ENCODE measurements around the gene PAPPA. TPM values are rescaled to one million over a fixed set of nuclear protein-coding genes. Genes with fewer than 3 reads are reported as not detected.

The PAPPA gene
- total and polyA plus RNA-seq, 2 donors from 2014 or later = 4.2 to 10.2 TPM

GRCh38 chr9:116236979-116237378 lies 83.4 kb downstream of the PAPPA start:
- H3K27me3 ChIP-seq (ENCODE audit: control insufficient read depth, insufficient read depth, low read length) = no peaks in the 10 kb centered on the region
- H3K36me3 ChIP-seq (ENCODE audit: control insufficient read depth in 2 of 3, insufficient read depth in 3 of 3, low read length in 3 of 3) = no peaks in the 10 kb centered on the region
- H3K9ac ChIP-seq (ENCODE audit: low read length in 3 of 3) = no peak overlapping the region
- DNase-seq = peak in 1 of 5 donors; percentile 58
- no peaks in the 10 kb centered on the region for H3K9me3 ChIP-seq (ENCODE audit: control insufficient read depth in 2 of 3, insufficient read depth in 1 of 3, low read length in 3 of 3)
- no peak overlapping the region for H3K4me3 ChIP-seq (ENCODE audit: low read length in 3 of 3)
- no peaks in the 10 kb centered on the region for H3K4me1 ChIP-seq (ENCODE audit: control insufficient read depth in 2 of 3, insufficient read depth in 2 of 3, low read depth in 1 of 3, low read length in 3 of 3)
- intact Hi-C loops (cut with DNase I) = no loop called here
- H3K27ac ChIP-seq (ENCODE audit: low read depth in 2 of 2, low read length in 2 of 2) = no peak overlapping the region
- TF ChIP-seq CTCF (IDR thresholded peaks at IDR 0.05; ENCODE audit: borderline replicate concordance, extremely low read depth, insufficient read depth) = no peak
- no peak for FAIRE-seq

- DNase-seq (no peak), FAIRE-seq (no peak)
- Histone ChIP-seq H3K27ac (ENCODE audit: low read depth in 2 of 2, low read length in 2 of 2) (no peak overlapping the region), H3K9me3 (ENCODE audit: control insufficient read depth in 2 of 3, insufficient read depth in 1 of 3, low read length in 3 of 3) (no peaks in the 10 kb centered on the region), H3K4me1 (ENCODE audit: control insufficient read depth in 2 of 3, insufficient read depth in 2 of 3, low read depth in 1 of 3, low read length in 3 of 3) (no peaks in the 10 kb centered on the region), H3K4me3 (ENCODE audit: low read length in 3 of 3) (no peak overlapping the region), H3K36me3 (ENCODE audit: control insufficient read depth in 2 of 3, insufficient read depth in 3 of 3, low read length in 3 of 3) (no peaks in the 10 kb centered on the region), H3K9ac (ENCODE audit: low read length in 3 of 3) (no peak overlapping the region), H3K27me3 (ENCODE audit: control insufficient read depth, insufficient read depth, low read length) (no peaks in the 10 kb centered on the region)
- TF ChIP-seq CTCF (IDR thresholded peaks at IDR 0.05; ENCODE audit: borderline replicate concordance, extremely low read depth, insufficient read depth) = no peak
- intact Hi-C loops (cut with DNase I) = no loop called here
These were observed 83.9 kb downstream of the PAPPA start for GRCh38 chr9:116237456-116237855.

- TF ChIP-seq CTCF (IDR thresholded peaks at IDR 0.05; ENCODE audit: borderline replicate concordance, extremely low read depth, insufficient read depth) = no peak
- Histone ChIP-seq H3K27me3 (ENCODE audit: control insufficient read depth, insufficient read depth, low read length) (no peaks in the 10 kb centered on the region), H3K4me1 (ENCODE audit: control insufficient read depth in 2 of 3, insufficient read depth in 2 of 3, low read depth in 1 of 3, low read length in 3 of 3) (no peaks in the 10 kb centered on the region), H3K9me3 (ENCODE audit: control insufficient read depth in 2 of 3, insufficient read depth in 1 of 3, low read length in 3 of 3) (no peaks in the 10 kb centered on the region), H3K36me3 (ENCODE audit: control insufficient read depth in 2 of 3, insufficient read depth in 3 of 3, low read length in 3 of 3) (no peaks in the 10 kb centered on the region), H3K4me3 (ENCODE audit: low read length in 3 of 3) (no peak overlapping the region), H3K27ac (ENCODE audit: low read depth in 2 of 2, low read length in 2 of 2) (no peak overlapping the region), H3K9ac (ENCODE audit: low read length in 3 of 3) (no peak overlapping the region)
- intact Hi-C loops (cut with DNase I) = no loop called here
- DNase-seq (no peak), FAIRE-seq (no peak)
These were observed 84.6 kb downstream of the PAPPA start for GRCh38 chr9:116238225-116238624.

- H3K9me3 ChIP-seq (ENCODE audit: control insufficient read depth in 2 of 3, insufficient read depth in 1 of 3, low read length in 3 of 3) = no peaks in the 10 kb centered on the region
- no peaks in the 10 kb centered on the region for H3K4me1 ChIP-seq (ENCODE audit: control insufficient read depth in 2 of 3, insufficient read depth in 2 of 3, low read depth in 1 of 3, low read length in 3 of 3)
- DNase-seq (no peak), FAIRE-seq (no peak)
- no peak overlapping the region for H3K4me3 ChIP-seq (ENCODE audit: low read length in 3 of 3)
- intact Hi-C loops (cut with DNase I) = no loop called here
- no peaks in the 10 kb centered on the region for H3K27me3 ChIP-seq (ENCODE audit: control insufficient read depth, insufficient read depth, low read length)
- H3K36me3 ChIP-seq (ENCODE audit: control insufficient read depth in 2 of 3, insufficient read depth in 3 of 3, low read length in 3 of 3) = no peaks in the 10 kb centered on the region
- TF ChIP-seq CTCF (IDR thresholded peaks at IDR 0.05; ENCODE audit: borderline replicate concordance, extremely low read depth, insufficient read depth) = no peak
- H3K27ac ChIP-seq (ENCODE audit: low read depth in 2 of 2, low read length in 2 of 2) = no peak overlapping the region
- no peak overlapping the region for H3K9ac ChIP-seq (ENCODE audit: low read length in 3 of 3)
These were observed 85.3 kb downstream of the PAPPA start for GRCh38 chr9:116238776-116239340.
